Stomach smooth muscle (tissue), 2 donors: ENCODE data around the gene GLIS2.

ENCODE experiments used
- H3K27ac ChIP-seq: one replicate; pipeline ENCODE4 v1.7.0; 2013; ENCODE audit warnings: mild to moderate bottlenecking, low read length, inconsistent platforms
- H3K27me3 ChIP-seq, 2 donors: one replicate each; pipeline ENCODE4 v1.7.0; 2013; ENCODE audit warnings: low read length in 2 of 2; ENCODE audit not compliant: insufficient read depth in 2 of 2, control insufficient read depth in 1 of 2
- H3K36me3 ChIP-seq, 2 donors: one replicate each; pipeline ENCODE4 v1.7.0; 2013; ENCODE audit warnings: low read length in 2 of 2; ENCODE audit not compliant: control insufficient read depth in 2 of 2, insufficient read depth in 2 of 2
- H3K4me1 ChIP-seq: one replicate; pipeline ENCODE4 v1.7.0; 2013; ENCODE audit warnings: low read length; ENCODE audit not compliant: control insufficient read depth, insufficient read depth
- H3K4me3 ChIP-seq, 2 donors: one replicate each; pipeline ENCODE4 v1.7.0; 2013; ENCODE audit warnings: low read length in 2 of 2
- H3K9ac ChIP-seq, 2 donors: one replicate each; pipeline ENCODE4 v1.7.0; 2013; ENCODE audit warnings: low read length in 2 of 2, mild to moderate bottlenecking in 1 of 2
- H3K9me3 ChIP-seq, 2 donors: one replicate each; pipeline ENCODE4 v1.7.0; 2013; ENCODE audit warnings: low read length in 2 of 2; ENCODE audit not compliant: control insufficient read depth in 2 of 2
- donor health status: healthy.
- donor health status: Pancreatic carcinoma.

GLIS2 gene

DNA sequence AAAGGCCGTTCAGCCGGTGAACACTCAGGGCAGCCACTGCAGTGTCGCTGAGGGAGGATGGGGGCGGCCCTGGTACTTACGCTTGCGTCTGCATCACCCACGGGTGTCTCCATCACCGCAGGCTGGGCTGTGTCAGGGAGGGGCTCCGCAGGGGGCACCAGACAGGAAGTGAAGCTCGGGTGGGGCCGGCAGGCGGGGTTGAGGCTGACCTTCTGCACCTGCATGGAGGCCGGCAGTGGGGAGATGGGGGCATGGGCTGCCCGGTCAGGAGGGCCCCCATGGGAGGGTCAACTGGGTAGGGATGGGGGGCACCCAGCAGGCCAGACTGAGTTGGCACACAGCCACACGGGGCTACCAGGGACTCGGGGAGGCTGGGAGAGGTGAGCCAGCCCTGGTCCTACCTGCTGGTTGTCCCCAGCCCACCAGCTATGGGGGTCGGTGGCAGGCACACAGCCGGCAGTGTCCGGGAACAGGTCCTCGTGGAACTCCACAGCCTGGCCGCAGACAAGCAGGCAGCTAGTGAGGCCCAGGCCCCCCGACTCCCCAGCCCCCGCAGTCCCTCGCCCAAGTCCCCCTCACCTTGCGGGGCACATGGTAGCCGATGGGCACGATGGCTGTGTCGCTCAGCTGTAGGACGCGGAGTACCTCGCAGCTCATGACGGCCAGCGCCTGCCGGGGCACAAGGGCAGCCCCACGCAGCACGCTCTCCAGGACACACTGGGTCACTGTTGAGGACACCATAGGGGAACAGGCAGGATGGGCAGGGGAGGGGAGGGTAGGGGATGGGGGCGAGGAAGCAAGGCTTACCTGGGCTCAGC lies 48.5 kb downstream of the GLIS2 start:
- no peak overlapping the region for H3K9ac ChIP-seq
- H3K27ac ChIP-seq = no peak overlapping the region
- H3K36me3 ChIP-seq = peaks cover 3 to 5% of the 10 kb centered on the region in 2 donors
- H3K4me1 ChIP-seq = peaks cover under 1% of the 10 kb centered on the region
- H3K4me3 ChIP-seq = no peak overlapping the region
- H3K27me3 ChIP-seq = no peaks in the 10 kb centered on the region
- no peaks in the 10 kb centered on the region for H3K9me3 ChIP-seq

- H3K9me3 ChIP-seq = no peaks in the 10 kb centered on the region
- no peak overlapping the region for H3K4me3 ChIP-seq
- H3K27ac ChIP-seq = no peak overlapping the region
- peaks cover 3 to 5% of the 10 kb centered on the region in 2 donors for H3K36me3 ChIP-seq
- H3K9ac ChIP-seq = no peak overlapping the region
- H3K27me3 ChIP-seq = no peaks in the 10 kb centered on the region
- H3K4me1 ChIP-seq = peaks cover 2% of the 10 kb centered on the region
Measured at GRCh38 chr16:4365014-4365406, 49.1 kb downstream of the GLIS2 start.

GRCh38 chr16:4365615-4366014 lies 49.7 kb downstream of the GLIS2 start:
- H3K4me3 ChIP-seq = no peak overlapping the region
- no peaks in the 10 kb centered on the region for H3K27me3 ChIP-seq
- no peaks in the 10 kb centered on the region for H3K9me3 ChIP-seq
- no peak overlapping the region for H3K9ac ChIP-seq
- peaks cover 5% of the 10 kb centered on the region for H3K4me1 ChIP-seq
- H3K27ac ChIP-seq = no peak overlapping the region
- peaks cover 3 to 5% of the 10 kb centered on the region in 2 donors for H3K36me3 ChIP-seq

- Histone ChIP-seq H3K27ac (no peak overlapping the region), H3K4me3 (no peak overlapping the region), H3K4me1 (peaks cover 9% of the 10 kb centered on the region), H3K9me3 (no peaks in the 10 kb centered on the region), H3K27me3 (no peaks in the 10 kb centered on the region), H3K9ac (no peak overlapping the region), H3K36me3 (peaks cover 3 to 5% of the 10 kb centered on the region in 2 donors)
Measured at GRCh38 chr16:4366016-4366415, 50.1 kb downstream of the GLIS2 start.

GRCh38 chr16:4367393-4367856 lies 51.6 kb downstream of the GLIS2 start:
- H3K4me1 ChIP-seq = peaks cover 17% of the 10 kb centered on the region
- H3K36me3 ChIP-seq = peaks cover 0 to 5% of the 10 kb centered on the region in 2 donors
- H3K27ac ChIP-seq = no peak overlapping the region

GRCh38 chr16:4369007-4369733 lies 53.3 kb downstream of the GLIS2 start:
- Histone ChIP-seq H3K36me3 (peaks cover 0 to 5% of the 10 kb centered on the region in 2 donors), H3K9me3 (no peaks in the 10 kb centered on the region), H3K9ac (no peak overlapping the region), H3K4me3 (no peak overlapping the region), H3K27me3 (no peaks in the 10 kb centered on the region), H3K27ac (no peak overlapping the region), H3K4me1 (peaks cover 34% of the 10 kb centered on the region)

More at GRCh38 chr16:4367393-4367856, 51.6 kb downstream of the GLIS2 start:
- Histone ChIP-seq H3K9ac (no peak overlapping the region), H3K9me3 (no peaks in the 10 kb centered on the region), H3K27me3 (no peaks in the 10 kb centered on the region), H3K4me3 (no peak overlapping the region)

DNA sequence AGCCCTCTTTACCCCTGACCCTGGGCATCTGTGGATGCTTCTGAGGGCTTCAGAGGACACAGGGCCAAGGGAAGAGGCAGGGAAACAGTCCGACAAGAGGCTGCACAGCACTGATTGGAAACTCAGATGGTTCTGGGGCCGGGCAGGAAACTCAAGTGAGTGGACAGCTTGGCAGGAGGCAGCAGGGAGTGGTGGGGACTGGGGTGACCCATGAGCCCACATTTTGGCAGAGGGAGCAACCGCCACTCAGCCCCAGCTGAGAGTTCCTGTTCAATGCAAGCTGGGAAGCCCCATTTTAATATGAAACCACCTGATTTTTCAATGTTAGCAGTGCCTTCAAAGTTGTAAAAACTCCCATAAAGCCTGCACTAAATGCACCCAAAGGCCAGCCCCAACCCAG lies 54.3 kb downstream of the GLIS2 start:
- Histone ChIP-seq H3K9ac (no peak overlapping the region), H3K4me3 (no peak overlapping the region), H3K9me3 (no peaks in the 10 kb centered on the region), H3K27me3 (no peaks in the 10 kb centered on the region), H3K4me1 (peaks cover 44% of the 10 kb centered on the region), H3K27ac (peak overlapping the region; percentile 69), H3K36me3 (peaks cover 0 to 3% of the 10 kb centered on the region in 2 donors)

- no peaks in the 10 kb centered on the region for H3K27me3 ChIP-seq
- H3K36me3 ChIP-seq = peaks cover 0 to 2% of the 10 kb centered on the region in 2 donors
- peak overlapping the region; percentile 6 to 78 for H3K4me3 ChIP-seq
- H3K27ac ChIP-seq = peak overlapping the region; percentile 69
- peaks cover 50% of the 10 kb centered on the region for H3K4me1 ChIP-seq
- H3K9me3 ChIP-seq = no peaks in the 10 kb centered on the region
- no peak overlapping the region for H3K9ac ChIP-seq
Measured at GRCh38 chr16:4370570-4371356, 54.9 kb downstream of the GLIS2 start.

GRCh38 chr16:4371357-4372000 lies 55.6 kb downstream of the GLIS2 start, which contains the start of gene VASN:
Gene VASN, plus strand, starts transcription at chr16:4371848. Its CDS starts 9,030 bp downstream, at chr16:4380878.
- Histone ChIP-seq H3K27ac (peak within 1 kb of the TSS; percentile 69), H3K27me3 (no peaks in the 10 kb centered on the region), H3K9ac (peak within 1 kb of the TSS; percentile 44 to 47), H3K36me3 (peaks cover 0 to 2% of the 10 kb centered on the region in 2 donors), H3K4me3 (peak within 1 kb of the TSS; percentile 74 to 78), H3K4me1 (peaks cover 57% of the 10 kb centered on the region), H3K9me3 (no peaks in the 10 kb centered on the region)
